Medulla oblongata (tissue), 1 donor: ENCODE results near the gene LSAMP.
A peak's percentile ranks its signal among the peaks of the same experiment; 100 is the strongest.

Experiments used
- DNase-seq: peaks from one replicate; pipeline ENCODE4 v3.0.0-alpha.2; 2015; ENCODE audit errors: extremely low spot score

Gene LSAMP

GRCh38 chr3:116052602-116053001 is 392.7 kb downstream of the LSAMP start:
- DNase-seq = no peak

GRCh38 chr3:116051586-116051985 is 393.7 kb downstream of the LSAMP start:
- no peak for DNase-seq

- DNase-seq = peak; percentile 20
Measured at GRCh38 chr3:116051040-116051439, 394.2 kb downstream of the LSAMP start.

GRCh38 chr3:116050311-116050915 is 394.9 kb downstream of the LSAMP start:
- DNase-seq = peak; percentile 40

GRCh38 chr3:116048991-116049390 is 396.3 kb downstream of the LSAMP start:
- no peak for DNase-seq

GRCh38 chr3:116046350-116046749 is 398.9 kb downstream of the LSAMP start:
- DNase-seq = peak; percentile 23

GRCh38 chr3:116045314-116045713 is 400.0 kb downstream of the LSAMP start:
- DNase-seq = no peak

- no peak for DNase-seq
Measured at GRCh38 chr3:116040152-116040551, 405.1 kb downstream of the LSAMP start.

GRCh38 chr3:116039651-116039985 is 405.7 kb downstream of the LSAMP start:
- DNase-seq = no peak

- no peak for DNase-seq
Measured at GRCh38 chr3:116038968-116039650, 406.2 kb downstream of the LSAMP start.

GRCh38 chr3:116037954-116038911 is 407.1 kb downstream of the LSAMP start:
- DNase-seq = no peak

GRCh38 chr3:116035429-116035828 is 409.9 kb downstream of the LSAMP start:
- DNase-seq = no peak

- DNase-seq = no peak
Measured at GRCh38 chr3:116034794-116035193, 410.5 kb downstream of the LSAMP start.

- DNase-seq = no peak
Measured at GRCh38 chr3:116034086-116034485, 411.2 kb downstream of the LSAMP start.

GRCh38 chr3:116033516-116033915 is 411.8 kb downstream of the LSAMP start:
- no peak for DNase-seq

- no peak for DNase-seq
Measured at GRCh38 chr3:116032176-116032575, 413.1 kb downstream of the LSAMP start.

GRCh38 chr3:116030131-116030850 is 415.0 kb downstream of the LSAMP start:
- no peak for DNase-seq

GRCh38 chr3:116029266-116029665 is 416.0 kb downstream of the LSAMP start:
- no peak for DNase-seq

- no peak for DNase-seq
Measured at GRCh38 chr3:116028157-116028556, 417.1 kb downstream of the LSAMP start.

GRCh38 chr3:116020989-116021388 is 424.3 kb downstream of the LSAMP start:
- no peak for DNase-seq

GRCh38 chr3:116020495-116020894 is 424.8 kb downstream of the LSAMP start:
- DNase-seq = no peak

- DNase-seq = no peak
Measured at GRCh38 chr3:116019254-116019763, 426.0 kb downstream of the LSAMP start.
